ENCODE data around the gene APOBEC3C. TPM values are rescaled to one million over a fixed set of nuclear protein-coding genes. Genes with fewer than 3 reads are reported as not detected.

APOBEC3C gene
- total RNA-seq, 1 experiment from 2014 or later: 32.1 TPM

DNA sequence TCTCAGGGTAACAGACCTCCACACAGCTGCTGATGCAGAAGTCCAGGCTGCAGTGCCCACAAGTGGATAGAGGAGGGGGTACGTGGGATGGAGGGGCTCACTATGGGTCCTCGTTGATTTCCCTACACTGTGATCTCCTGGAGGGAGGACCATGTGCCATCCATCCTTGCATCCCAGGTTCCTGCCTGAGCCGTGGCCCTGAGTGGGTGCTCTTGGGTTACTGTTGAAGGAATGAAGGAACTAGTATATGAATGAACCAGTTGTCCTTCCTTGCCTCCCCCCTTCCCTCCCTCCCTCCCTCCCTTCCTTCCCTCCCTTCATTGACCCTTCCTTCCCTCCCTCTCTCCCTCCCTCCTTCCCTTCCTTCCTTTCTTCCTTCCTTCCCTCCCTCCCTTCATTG is 16.5 kb upstream of the APOBEC3C start:
- H3K4ac ChIP-seq (ENCODE audit: low read depth, low read length): no peak overlapping the region
- H2BK120ac ChIP-seq (ENCODE audit: low read depth, low read length, poor library complexity, severe bottlenecking): no peak overlapping the region
- peak overlapping the region; percentile 41 for H4K8ac ChIP-seq (replicated peaks; ENCODE audit: insufficient read length, low read depth, low read length)
- H4K91ac ChIP-seq (ENCODE audit: insufficient read length, low read depth, low read length): peak overlapping the region; percentile 78
- no peak overlapping the region for H3K23ac ChIP-seq (ENCODE audit: insufficient read length, low read depth, low read length)
- H3K4me1 Mint-ChIP-seq: peaks cover 45 to 49% of the 10 kb centered on the region in 2 experiments
- H3K4me3 Mint-ChIP-seq: no peak overlapping the region
- H2BK5ac ChIP-seq (ENCODE audit: insufficient read length, low read length): no peak overlapping the region
- no peak overlapping the region for H3T11ph ChIP-seq (ENCODE audit: low read length)
- H3K9me3 Mint-ChIP-seq: peaks cover 0 to 5% of the 10 kb centered on the region in 2 experiments; a peak in 3 of 5 replicates
- no peaks in the 10 kb centered on the region for H4K20me1 ChIP-seq (ENCODE audit: control insufficient read depth, insufficient read depth, insufficient read length)
- no peak overlapping the region; a peak in 2 of 7 replicates for H3K27ac Mint-ChIP-seq
- H3K56ac ChIP-seq (ENCODE audit: insufficient read length, low read depth, low read length): no peak overlapping the region
- peaks cover 6% of the 10 kb centered on the region for H3K27me3 Mint-ChIP-seq (ENCODE audit: low read depth)
- no CpG with 5 or more reads among the region's 3 CpGs for WGBS (ENCODE audit: extremely low coverage, insufficient read length, low lambda C conversion rate)
- no peak overlapping the region for H3K4me2 ChIP-seq (ENCODE audit: insufficient read depth, insufficient read length, low read length)
- H2BK15ac ChIP-seq (ENCODE audit: low read depth, low read length): no peak overlapping the region; the same call in 1 of the 2 replicates
- peak overlapping the region; percentile 94 for H4K5ac ChIP-seq (ENCODE audit: insufficient read length, low read depth, low read length)
- no peak overlapping the region for H2BK20ac ChIP-seq (ENCODE audit: low read depth, low read length, poor library complexity, severe bottlenecking)
- DNase-seq: no peak
- no peak overlapping the region for H2AK5ac ChIP-seq (ENCODE audit: insufficient read length, low read length)
- no peaks in the 10 kb centered on the region; the same call in 1 of the 2 replicates for H3K4me1 ChIP-seq (ENCODE audit: insufficient read depth, low read length)
- no peaks in the 10 kb centered on the region for H3K9me3 ChIP-seq (ENCODE audit: control insufficient read depth, low read depth, low read length)
- H3K36me3 Mint-ChIP-seq (ENCODE audit: insufficient read depth in 1 of 3, low read depth in 3 of 3): peaks cover 1 to 4% (median 4%) of the 10 kb centered on the region in 3 experiments; a peak in 3 of 7 replicates
- no peaks in the 10 kb centered on the region for H3K79me1 ChIP-seq (ENCODE audit: insufficient read depth, low read depth, low read length, poor library complexity, severe bottlenecking)
- no peak for TF ChIP-seq CTCF (conservative IDR thresholded peaks at IDR 0.05)
- no peaks in the 10 kb centered on the region for H3K27me3 ChIP-seq (ENCODE audit: insufficient read depth, low read length)
- peak overlapping the region; percentile 1 for H2BK12ac ChIP-seq (ENCODE audit: insufficient read length, low read depth, low read length)
- no peak overlapping the region; the same call in 1 of the 2 replicates for H3K14ac ChIP-seq (ENCODE audit: insufficient read depth, low read length)
- no peak overlapping the region for H3K9ac ChIP-seq (ENCODE audit: extremely low read depth, insufficient read length, low read length)
- H3K23me2 ChIP-seq (ENCODE audit: insufficient read length, low read depth, low read length, poor library complexity, severe bottlenecking): no peaks in the 10 kb centered on the region
- no peak overlapping the region for H2AFZ ChIP-seq (ENCODE audit: low read length)
- no peak overlapping the region for H3K27ac ChIP-seq (ENCODE audit: insufficient read length, low read depth, low read length)
- H3K18ac ChIP-seq (ENCODE audit: insufficient read length, low read depth, low read length): no peak overlapping the region
- H3K79me2 ChIP-seq (ENCODE audit: insufficient read depth, low read length): no peaks in the 10 kb centered on the region
